ENCODE data around the gene TIGAR. TPM values are rescaled to one million over a fixed set of nuclear protein-coding genes. Genes with fewer than 3 reads are reported as not detected.

Gene TIGAR
- total and polyA plus RNA-seq, 2 of the 8 experiments (the other 6 are each of a cell fraction or from before 2014, with no cell fraction given), result 3.8 to 26.4 TPM

GRCh38 chr12:4273273-4273651, 47.8 kb upstream of the TIGAR start:
- WGBS, 2 experiments (ENCODE audit: extremely low coverage in 1 of 2, insufficient coverage in 1 of 2, insufficient read length in 1 of 2, insufficient replicate concordance in 2 of 2, low coverage in 1 of 2, low lambda C conversion rate in 2 of 2, missing lambda C conversion rate in 1 of 2), result 2% methylated on average over 5 of the region's 10 CpGs; no CpG with 5 or more reads in 1 of the 2 experiments
- H3K27me3 ChIP-seq (replicated peaks in 1 of 4; ENCODE audit: control insufficient read depth in 3 of 4, extremely low read depth in 1 of 4, insufficient read depth in 3 of 4, low read length in 3 of 4), result peaks cover 2 to 33% (median 24%) of the 10 kb centered on the region in 4 experiments; a peak in 6 of 7 replicates
- H4K91ac ChIP-seq (replicated peaks; ENCODE audit: insufficient read length, low read length), result no peak overlapping the region
- DNase-seq (ENCODE audit: low read depth in 1 of 2, low spot score in 2 of 2), result no peak
- H3K27ac ChIP-seq (ENCODE audit: low read depth, low read length), result no peak overlapping the region
- H3K4me1 ChIP-seq (replicated peaks in 1 of 4; ENCODE audit: control insufficient read depth in 3 of 4, insufficient read depth in 4 of 4, low read length in 3 of 4), result peaks cover 11 to 34% (median 16%) of the 10 kb centered on the region in 4 experiments
- POLR2A ChIA-PET (ENCODE audit: partially characterized antibody), result interaction anchor here (0.6 to 29.3 kb wide), 31 partner anchors 9 to 1361 kb away, joined by 3 to 531 read pairs (median 5); partner anchors contain the start of gene TIGAR
- CTCF ChIA-PET (ENCODE audit: partially characterized antibody), result interaction anchor here (0.7 to 6.7 kb wide), 6 partner anchors 8 to 388 kb away, joined by 3 to 41 read pairs (median 3); no protein-coding TSS in a partner anchor
- H3K23me2 ChIP-seq (ENCODE audit: low read depth, low read length), result peaks cover 40% of the 10 kb centered on the region
- peaks cover 6 to 14% of the 10 kb centered on the region in 2 experiments for H4K20me1 ChIP-seq (replicated peaks in 1 of 2; ENCODE audit: control insufficient read depth in 1 of 2, insufficient read depth in 2 of 2, low read length in 2 of 2)
- H3K56ac ChIP-seq (replicated peaks; ENCODE audit: insufficient read length, low read depth, low read length), result no peak overlapping the region
- H3K79me2 ChIP-seq (ENCODE audit: control insufficient read depth in 1 of 2, insufficient read depth in 2 of 2, low read length in 2 of 2), result peaks cover 7 to 45% of the 10 kb centered on the region in 2 experiments; a peak in 3 of 4 replicates
- no peak overlapping the region for H3K4ac ChIP-seq (replicated peaks; ENCODE audit: insufficient read length, low read depth, low read length)
- H3K4me3 ChIP-seq (ENCODE audit: extremely low read depth in 1 of 4, insufficient read depth in 2 of 4, low read depth in 3 of 4, low read length in 4 of 4), result peak overlapping the region; percentile 90 to 97 (median 96)
- H3K18ac ChIP-seq (ENCODE audit: extremely low read depth, low read length), result peak overlapping the region; percentile 97
- no peak overlapping the region for H2BK12ac ChIP-seq (ENCODE audit: low read depth, low read length)
- peaks cover 8 to 22% (median 15%) of the 10 kb centered on the region in 4 experiments for H3K36me3 ChIP-seq (ENCODE audit: control insufficient read depth in 2 of 4, insufficient read depth in 4 of 4, low read length in 3 of 4)
- no peak overlapping the region for H3K9ac ChIP-seq (replicated peaks in 1 of 4; ENCODE audit: extremely low read depth in 1 of 4, low read depth in 3 of 4, low read length in 3 of 4)
- peaks cover 2% of the 10 kb centered on the region; the same call in 1 of the 2 replicates for H3K79me1 ChIP-seq (ENCODE audit: low read depth, low read length)
- peak overlapping the region; percentile 95 for H2BK5ac ChIP-seq (ENCODE audit: low read depth, low read length)
- H4K5ac ChIP-seq (ENCODE audit: insufficient read length, low read depth, low read length), result no peak overlapping the region
- no peak overlapping the region for H2AK5ac ChIP-seq (ENCODE audit: low read depth, low read length)
- no peak overlapping the region for H3K14ac ChIP-seq (ENCODE audit: insufficient read length)
- no peaks in the 10 kb centered on the region for H3K9me3 ChIP-seq (ENCODE audit: insufficient read depth in 2 of 2, low read depth in 1 of 2, low read length in 1 of 2)
- no peak for FAIRE-seq
- H2BK20ac ChIP-seq (ENCODE audit: low read length), result no peak overlapping the region
- peak overlapping the region; percentile 93 to 99 for H3K4me2 ChIP-seq (ENCODE audit: insufficient read depth in 1 of 2, low read depth in 2 of 2, low read length in 2 of 2)
- H4K8ac ChIP-seq (ENCODE audit: extremely low read depth, insufficient read depth, low read length), result no peak overlapping the region
- no peak overlapping the region for H2AFZ ChIP-seq (ENCODE audit: low read length)
- H3K23ac ChIP-seq (ENCODE audit: insufficient read length), result no peak overlapping the region
- no peak for TF ChIP-seq BCL11A (IDR thresholded peaks at IDR 0.05; ENCODE audit: low read depth in 2 of 2, low read length in 2 of 2)
- TF ChIP-seq TCF12 (IDR thresholded peaks at IDR 0.05; ENCODE audit: low read depth, low read length), result no peak
- TF ChIP-seq EZH2 (IDR thresholded peaks at IDR 0.05; ENCODE audit: low read depth, low read length, severe bottlenecking), result peak; percentile 10
- TF ChIP-seq CTCF (IDR thresholded peaks at IDR 0.05; ENCODE audit: control extremely low read depth in 1 of 3, insufficient read depth in 1 of 3, low read depth in 1 of 3, low read length in 3 of 3), result no peak
- no peak overlapping the region for H2BK15ac ChIP-seq (ENCODE audit: low read length)
- no peak overlapping the region for H2BK120ac ChIP-seq (replicated peaks; ENCODE audit: low read depth, low read length)
